ENCODE measurements around the gene NAB2.

DNA sequence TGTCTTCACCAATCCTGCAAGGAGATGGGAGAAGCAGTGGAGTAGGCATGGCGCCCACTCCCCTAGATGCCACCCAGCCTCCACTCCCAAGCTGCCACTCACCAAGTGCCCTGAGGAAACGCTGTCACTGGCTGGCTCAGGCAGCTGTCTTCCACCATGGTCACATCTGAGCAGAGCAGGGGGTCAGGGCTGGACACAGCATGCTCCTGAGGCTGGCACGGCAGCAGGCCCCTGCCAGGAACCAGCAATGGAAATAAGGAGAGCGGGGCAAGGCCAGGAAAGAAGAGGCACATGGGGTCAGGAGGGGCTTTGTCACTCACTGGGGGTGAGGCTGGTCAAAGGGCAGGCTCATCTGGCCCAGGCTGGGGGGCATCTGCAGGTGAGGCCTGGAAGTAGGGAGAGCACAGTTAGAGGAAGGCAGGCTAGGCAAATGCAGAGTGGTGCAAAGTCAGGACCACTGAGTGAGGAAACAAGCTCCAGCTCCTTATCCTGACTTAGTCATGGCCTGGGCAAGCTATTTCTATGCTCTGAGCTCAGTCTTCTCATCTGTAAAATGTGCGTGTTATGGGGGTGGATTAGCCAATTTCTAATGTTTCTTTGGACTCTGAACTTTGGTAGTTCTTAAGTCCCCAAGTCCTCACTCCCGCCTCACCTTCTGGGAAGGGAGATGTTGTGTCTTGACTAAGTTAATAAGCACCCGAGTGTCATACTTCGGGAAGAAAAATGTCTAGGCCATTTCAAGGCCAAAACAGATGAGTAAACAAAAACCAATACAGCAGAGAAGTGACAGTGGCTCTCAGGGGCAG, 8.0 kb downstream of the NAB2 start:
- TF ChIP-seq BACH2 (CRISPR knock-in tag; IDR thresholded peaks at IDR 0.05; ENCODE audit: borderline replicate concordance) (no peak), ZNF70 (CRISPR knock-in tag; IDR thresholded peaks at IDR 0.05) (no peak), RARB (CRISPR knock-in tag; IDR thresholded peaks at IDR 0.05) (no peak), ESRRG (CRISPR knock-in tag; IDR thresholded peaks at IDR 0.05) (no peak), ZFP3 (CRISPR knock-in tag; IDR thresholded peaks at IDR 0.05) (no peak), ZC3H10 (CRISPR knock-in tag; IDR thresholded peaks at IDR 0.05) (no peak)
- TF ChIP-seq, protein P1, sequence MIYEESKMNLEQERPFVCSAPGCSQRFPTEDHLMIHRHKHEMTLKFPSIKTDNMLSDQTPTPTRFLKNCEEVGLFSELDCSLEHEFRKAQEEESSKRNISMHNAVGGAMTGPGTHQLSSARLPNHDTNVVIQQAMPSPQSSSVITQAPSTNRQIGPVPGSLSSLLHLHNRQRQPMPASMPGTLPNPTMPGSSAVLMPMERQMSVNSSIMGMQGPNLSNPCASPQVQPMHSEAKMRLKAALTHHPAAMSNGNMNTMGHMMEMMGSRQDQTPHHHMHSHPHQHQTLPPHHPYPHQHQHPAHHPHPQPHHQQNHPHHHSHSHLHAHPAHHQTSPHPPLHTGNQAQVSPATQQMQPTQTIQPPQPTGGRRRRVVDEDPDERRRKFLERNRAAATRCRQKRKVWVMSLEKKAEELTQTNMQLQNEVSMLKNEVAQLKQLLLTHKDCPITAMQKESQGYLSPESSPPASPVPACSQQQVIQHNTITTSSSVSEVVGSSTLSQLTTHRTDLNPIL (CRISPR knock-in tag; IDR thresholded peaks at IDR 0.05; ENCODE audit: low read depth), result no peak

Measured in SK-N-SH treated with all-trans-retinoic acid at 6 μM for 48 hours (cell line).